GM18498 (cell line): Measurements from ENCODE around the gene KLK5.
"Not testable (repeated sequence)": the region's sequence is repeated elsewhere in the genome, so short reads cannot be mapped to it uniquely, and the experiment has no call there.

Experiments used
- ATAC-seq: cut with Tn5 transposase; IDR thresholded peaks from one replicate; pipeline ENCODE4 v1.9.1; 2021; ENCODE audit warnings: mild to moderate bottlenecking, moderate library complexity; ENCODE audit not compliant: unreplicated experiment

KLK5 gene

DNA sequence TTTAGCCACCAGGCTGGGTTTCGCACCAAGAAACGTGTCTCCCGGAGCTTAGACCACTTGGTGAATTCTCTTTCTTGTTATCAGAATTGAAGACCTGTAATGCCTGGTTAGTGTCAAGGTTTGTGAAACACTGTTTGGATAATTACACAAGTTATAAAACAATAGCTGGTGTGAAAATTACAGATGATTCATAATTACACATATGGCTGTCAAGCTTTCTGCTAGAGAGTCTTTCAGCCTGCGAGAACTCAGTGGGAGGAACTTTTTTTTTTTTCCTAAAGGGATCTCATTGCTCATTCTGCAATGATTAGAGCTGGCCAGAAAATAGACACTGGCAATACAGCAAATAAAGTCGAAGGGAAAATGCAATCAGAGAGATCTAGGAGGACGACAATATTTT lies 28.3 kb downstream of the KLK5 start:
- ATAC-seq: no peak

GRCh38 chr19:50922317-50922853 lies 30.5 kb downstream of the KLK5 start:
- ATAC-seq: peak; percentile 65

- peak; percentile 8 for ATAC-seq
Measured at GRCh38 chr19:50921426-50922316, 31.2 kb downstream of the KLK5 start.

DNA sequence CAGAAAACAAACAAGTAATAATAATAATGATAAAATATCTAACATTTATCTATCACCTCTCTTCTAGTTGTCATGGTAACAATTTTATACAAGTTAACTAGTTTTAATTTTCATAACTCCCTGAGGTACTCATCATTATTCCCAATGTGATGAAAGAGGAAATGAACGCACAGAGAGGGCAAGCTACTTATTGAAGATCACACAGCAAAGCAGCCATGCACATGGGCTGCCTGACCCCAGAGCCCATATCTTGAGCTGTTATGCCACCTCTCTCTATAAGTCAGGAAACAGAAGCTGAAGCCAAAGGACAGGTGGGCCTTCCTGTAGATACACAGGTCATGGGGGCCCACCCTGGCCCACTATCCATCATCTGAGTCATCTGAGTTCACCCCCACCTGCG lies 36.8 kb downstream of the KLK5 start:
- ATAC-seq: no peak

- no peak for ATAC-seq
Measured at GRCh38 chr19:50912727-50913716, 39.8 kb downstream of the KLK5 start.

- ATAC-seq: no peak
Measured at GRCh38 chr19:50912102-50912599, 40.7 kb downstream of the KLK5 start.

DNA sequence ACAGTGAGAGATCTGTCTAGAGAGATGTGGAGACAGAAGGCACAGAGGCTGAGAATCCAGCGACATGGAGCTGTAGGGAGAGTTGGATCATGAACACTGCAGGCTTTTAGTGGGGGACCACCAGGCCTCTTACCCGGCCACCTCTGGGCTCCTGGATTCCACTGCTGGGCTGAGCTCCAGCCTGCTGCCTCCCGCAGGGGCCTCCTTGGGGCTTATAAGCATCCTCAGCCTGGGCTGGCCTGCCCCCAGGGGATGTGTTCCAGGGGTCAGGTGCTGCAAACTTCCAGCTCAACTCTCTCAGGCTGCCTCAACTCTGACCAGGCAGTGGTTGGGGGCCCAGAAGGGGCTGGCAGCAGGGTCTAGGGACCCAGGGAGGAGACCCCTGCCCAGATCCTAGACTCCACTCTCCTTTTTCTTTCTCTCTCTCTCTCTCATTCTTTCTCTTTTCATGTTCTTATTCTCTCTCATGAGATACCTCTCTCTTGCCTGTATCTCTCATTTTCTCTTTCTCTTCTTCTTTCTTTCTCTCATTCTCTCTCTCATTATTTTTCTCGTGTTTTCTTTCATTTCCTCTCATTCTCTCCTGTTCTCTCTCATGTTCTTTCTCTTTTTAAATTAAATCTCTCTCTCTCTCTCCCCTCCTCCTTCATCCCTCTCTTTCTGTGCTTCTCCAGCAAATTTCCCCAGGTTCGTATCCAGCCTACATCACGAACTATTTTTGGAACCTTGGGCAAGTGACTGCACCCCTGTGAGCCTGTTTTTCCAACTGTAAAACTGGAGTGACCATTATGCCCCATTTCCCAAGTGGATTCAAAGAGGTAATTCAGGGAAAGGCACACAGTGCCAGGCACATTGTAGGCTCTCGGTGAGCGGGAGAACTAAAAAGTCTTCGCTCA lies 41.4 kb downstream of the KLK5 start, which contains the start of gene KLK4:
Gene KLK4, minus strand, starts transcription at position 190 of the 896 bp plus-strand sequence. CDS start 657 bp downstream, outside the sequence.
- no peak for ATAC-seq

- ATAC-seq: no peak
Measured at GRCh38 chr19:50910722-50911121, 42.1 kb downstream of the KLK5 start.

DNA sequence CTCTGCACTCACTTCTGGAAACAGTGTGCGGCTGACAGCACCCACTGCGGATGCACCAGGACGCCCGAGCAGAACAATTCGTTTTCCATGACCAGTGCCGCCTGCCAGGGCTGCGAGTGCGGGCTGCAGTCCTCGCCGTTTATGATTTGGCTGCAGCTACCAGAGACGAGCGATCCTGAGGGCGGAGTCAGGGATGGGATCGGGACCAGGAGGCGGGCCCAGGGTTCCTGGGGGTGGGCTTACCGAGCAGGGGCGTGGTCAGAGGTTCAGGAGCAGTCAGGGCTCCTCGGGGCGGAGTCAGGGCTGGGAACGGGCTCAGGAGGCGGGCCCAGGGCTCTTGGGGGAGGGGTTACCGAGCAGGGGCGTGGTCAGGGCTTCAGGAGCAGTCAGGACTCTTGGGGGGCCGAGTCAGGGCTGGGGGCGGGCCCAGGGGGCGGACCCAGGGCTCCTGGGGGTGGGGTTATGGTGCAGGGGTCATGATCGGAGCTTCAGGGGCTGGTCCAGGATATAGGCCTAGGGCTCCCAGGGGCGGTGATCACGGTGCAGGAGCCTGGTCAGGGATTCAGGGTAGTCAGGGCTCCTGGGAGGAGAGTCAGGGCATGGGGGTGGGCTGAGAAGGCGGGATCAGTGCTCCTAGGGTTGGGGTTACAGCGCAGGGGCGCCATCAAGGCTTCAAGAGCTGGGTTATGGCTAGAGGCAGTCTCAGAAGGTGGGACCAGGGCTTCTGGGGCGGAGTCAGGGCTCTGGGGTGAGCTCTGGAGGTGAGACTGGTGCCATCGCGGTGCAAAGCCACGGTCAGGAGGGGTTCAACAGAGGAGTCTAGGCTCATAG lies 43.4 kb downstream of the KLK5 start:
- no peak for ATAC-seq

DNA sequence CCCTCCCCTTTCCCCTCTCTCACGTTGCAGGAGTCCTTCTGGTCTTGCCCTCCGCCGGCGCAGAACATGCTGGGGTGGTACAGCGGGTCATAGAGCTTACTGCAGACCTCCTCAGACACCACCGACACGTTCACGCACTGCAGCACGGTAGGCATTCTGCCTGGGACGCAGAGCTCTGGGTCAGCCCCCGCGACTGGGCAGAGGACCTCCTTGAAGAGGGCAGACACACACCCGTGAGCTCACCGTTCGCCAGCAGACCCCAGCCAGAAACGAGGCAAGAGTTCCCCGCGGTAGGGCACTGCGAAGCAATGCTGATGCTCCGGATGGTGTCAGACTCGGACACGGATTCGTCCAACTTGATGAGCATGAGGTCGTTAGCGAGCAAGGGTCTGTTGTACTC lies 44.5 kb downstream of the KLK5 start:
- no peak for ATAC-seq

- ATAC-seq: no peak
Measured at GRCh38 chr19:50906217-50906616, 46.6 kb downstream of the KLK5 start.

DNA sequence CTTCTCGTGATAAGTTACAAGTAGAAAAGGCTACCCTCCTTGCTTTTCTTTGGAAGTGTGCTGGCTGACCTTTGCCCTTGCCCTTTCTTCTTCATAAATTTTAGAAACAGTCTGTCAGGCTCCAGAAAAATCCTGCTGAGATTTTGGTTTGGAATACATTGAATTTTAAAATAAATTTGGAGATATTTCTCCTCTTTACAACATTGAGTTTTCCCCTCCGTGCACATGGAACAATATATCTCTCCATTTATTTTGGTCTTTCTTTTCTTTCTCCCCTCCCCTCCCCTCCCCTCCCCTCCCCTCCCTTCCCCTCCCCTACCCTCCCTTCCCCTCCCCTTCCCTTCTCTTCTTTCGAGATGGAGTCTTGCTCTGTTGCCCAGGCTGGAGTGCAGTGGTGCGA lies 50.2 kb downstream of the KLK5 start:
- no peak for ATAC-seq

DNA sequence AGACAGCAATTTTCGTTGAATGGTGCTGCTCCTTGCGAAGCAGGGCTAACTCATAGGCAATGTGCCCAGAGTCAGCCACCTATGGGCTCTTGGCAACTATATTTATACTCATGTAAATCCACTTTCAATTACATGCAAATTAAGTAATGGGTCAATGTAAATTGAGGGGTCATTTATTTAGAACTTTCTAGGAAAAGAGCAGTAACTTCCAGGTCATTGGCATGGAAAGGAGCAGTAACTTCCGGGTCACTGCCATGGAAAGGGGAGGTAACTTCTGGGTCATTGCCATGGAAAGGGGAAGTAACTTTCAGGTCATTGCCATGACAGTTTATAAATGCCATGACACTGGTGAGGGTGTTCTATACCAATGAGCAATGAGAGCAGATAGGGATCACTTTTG lies 53.3 kb downstream of the KLK5 start:
- ATAC-seq: no peak

DNA sequence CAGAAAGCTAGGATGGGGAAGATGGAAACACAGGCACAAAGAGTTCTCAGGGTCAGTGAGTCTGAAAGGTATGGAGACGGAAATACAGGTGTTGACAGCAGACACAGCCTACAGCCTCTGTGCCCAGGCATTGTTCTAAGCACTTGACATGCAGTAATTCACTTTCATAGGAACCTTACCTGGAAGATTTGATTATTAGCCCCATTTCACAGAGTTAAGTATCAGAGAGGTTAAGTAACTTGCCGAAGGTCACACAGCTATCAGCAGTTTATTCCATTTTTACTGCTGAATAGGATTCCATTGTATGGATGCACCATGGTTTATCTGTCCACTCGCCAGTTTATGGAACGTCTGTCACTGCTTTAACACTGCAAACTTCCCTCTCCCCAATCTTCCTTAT lies 54.8 kb downstream of the KLK5 start:
- no peak for ATAC-seq

DNA sequence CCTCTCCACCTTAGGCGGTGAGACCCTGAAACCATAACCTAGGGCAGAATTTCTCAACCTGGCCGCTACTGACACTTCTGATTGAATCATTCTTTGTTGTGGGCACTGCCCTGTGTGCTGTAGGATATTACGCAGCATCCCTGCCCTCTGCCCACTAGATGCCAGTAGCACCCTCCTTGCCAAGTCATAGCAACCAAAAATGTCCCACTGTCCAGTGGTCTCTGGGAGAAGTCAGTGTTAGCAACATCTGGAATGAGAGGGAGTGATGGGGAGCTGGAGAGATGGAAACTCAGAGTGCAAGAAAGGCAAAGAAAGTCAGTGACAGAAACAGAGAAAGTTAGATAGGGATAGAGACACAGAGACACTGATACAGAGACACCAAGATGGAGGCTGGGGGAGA lies 55.2 kb downstream of the KLK5 start:
- ATAC-seq: peak; percentile 2

DNA sequence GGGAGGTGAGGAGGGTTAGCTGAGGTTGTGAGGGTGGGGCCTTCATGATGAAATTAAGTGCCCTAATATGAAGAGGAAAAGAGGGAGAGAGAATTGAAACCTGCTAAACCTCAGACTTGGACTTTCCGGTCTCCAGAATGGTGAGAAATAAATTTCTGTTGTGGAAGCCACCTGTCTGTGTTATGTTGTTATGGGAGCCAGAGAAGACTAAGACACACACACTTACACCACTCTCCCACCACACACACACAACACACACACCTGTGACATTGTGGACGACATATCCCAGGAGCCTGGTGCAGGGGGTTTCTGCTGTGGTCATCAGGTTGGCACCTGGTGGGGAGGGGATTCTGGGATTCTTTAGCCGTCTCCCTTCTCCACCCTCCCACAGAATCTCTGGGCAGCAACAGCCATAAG lies 55.6 kb downstream of the KLK5 start:
- peak; percentile 37 for ATAC-seq

GRCh38 chr19:50896591-50897190 lies 56.1 kb downstream of the KLK5 start:
- ATAC-seq: peak; percentile 85

- not testable (repeated sequence) for ATAC-seq
Measured at GRCh38 chr19:50896089-50896590, 56.7 kb downstream of the KLK5 start.
